Stimulated activated CD4-positive, alpha-beta T cell treated with anti-CD3 and anti-CD28 coated beads, TNF-alpha, amount 100 ng/mL, for 24 hours (primary cell): ENCODE data around the gene RALB.

Experiments used
- DNase-seq, 3 experiments: peaks; one replicate each; pipeline ENCODE4 v3.0.0-alpha.2; 2020; ENCODE audit warnings: low read depth in 3 of 3

RALB gene, protein sequence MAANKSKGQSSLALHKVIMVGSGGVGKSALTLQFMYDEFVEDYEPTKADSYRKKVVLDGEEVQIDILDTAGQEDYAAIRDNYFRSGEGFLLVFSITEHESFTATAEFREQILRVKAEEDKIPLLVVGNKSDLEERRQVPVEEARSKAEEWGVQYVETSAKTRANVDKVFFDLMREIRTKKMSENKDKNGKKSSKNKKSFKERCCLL

DNA sequence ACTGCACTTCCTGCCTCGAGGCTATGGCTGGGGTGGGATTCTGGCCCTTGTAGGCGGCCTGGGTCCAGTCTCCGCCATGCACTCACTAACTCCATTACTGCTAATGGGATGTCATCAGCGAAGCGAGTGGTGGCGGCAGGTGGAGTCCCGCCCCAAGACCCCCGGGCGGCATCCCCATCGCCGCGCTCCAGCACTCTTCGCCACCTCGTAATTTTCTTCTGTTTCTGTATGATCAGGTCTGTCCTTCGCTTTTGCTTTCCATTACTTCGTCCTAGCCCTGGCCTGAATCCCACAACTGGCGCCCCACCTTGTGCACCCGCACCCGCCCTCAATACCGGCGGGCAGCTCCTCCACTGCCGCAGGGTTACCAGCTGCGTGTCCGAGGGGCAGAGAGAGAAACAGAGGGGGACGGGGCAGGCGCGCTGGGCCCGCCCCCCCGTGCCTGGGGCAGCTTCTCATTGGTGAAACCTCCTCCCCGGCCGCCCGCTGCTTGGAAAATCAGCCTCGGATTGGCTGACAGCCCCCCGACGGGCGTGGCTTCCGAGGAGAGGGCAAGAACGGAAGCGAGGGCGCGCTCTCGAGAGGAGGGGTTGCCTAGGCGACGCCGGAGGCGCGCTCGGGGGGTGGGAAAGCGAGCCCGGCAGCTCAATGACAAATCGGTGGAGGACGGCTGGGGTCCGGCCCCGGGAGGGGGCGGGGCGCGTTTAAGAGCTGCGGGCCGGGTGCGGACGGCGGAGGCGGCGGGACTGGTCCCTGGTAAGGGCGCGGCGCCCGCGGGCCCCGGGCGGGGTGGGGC is at the start of gene RALB:
Gene RALB, plus strand, starts transcription at position 628 of the 796 bp plus-strand sequence. CDS start 25,813 bp downstream, outside the sequence.
- peak; percentile 96 to 99 (median 98) for DNase-seq

- no peak for DNase-seq
These were observed 49.2 kb upstream of the RALB start for GRCh38 chr2:120203251-120204021.

GRCh38 chr2:120204022-120204405 is 48.6 kb upstream of the RALB start:
- DNase-seq, result no peak

- no peak for DNase-seq
These were observed 48.2 kb upstream of the RALB start for GRCh38 chr2:120204417-120204816.

DNA sequence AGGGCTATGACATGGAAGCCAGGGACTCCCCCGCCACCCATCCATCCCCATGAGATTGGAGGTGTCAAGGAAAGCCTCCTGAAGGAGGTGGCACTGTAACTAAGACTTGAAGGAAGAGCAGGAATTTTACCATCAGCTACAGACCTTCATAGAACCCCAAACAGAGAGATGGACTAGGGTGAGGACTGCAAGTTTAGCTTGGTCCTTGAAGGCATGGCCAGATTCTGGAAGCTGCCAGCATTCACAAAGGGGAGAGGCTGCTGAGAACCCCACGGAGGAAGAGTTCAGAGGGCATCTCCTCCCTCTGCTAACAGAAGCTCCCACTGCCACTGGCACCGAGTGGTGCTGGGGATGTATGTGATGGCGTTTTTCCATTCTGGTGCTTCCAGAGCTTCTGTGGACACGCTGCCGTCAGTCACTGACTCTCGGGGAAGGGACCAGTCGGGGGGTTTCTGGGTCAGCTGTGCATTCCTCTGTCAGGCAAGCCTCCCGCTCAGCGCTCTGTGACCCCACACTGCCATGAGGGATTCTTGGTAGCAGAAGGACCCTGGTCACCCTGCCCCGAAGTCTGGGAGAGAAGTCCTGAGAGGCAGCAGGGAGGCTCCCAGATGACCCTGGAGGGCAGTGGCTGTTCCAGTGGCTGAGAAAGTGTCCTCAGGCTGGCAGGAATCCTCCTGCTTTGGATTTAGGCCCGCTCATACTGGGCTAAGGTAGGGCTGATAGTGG is 47.5 kb upstream of the RALB start:
- no peak for DNase-seq

- peak in 1 of 3 experiments; percentile 42 for DNase-seq
These were observed 46.5 kb upstream of the RALB start for GRCh38 chr2:120206022-120206581.

DNA sequence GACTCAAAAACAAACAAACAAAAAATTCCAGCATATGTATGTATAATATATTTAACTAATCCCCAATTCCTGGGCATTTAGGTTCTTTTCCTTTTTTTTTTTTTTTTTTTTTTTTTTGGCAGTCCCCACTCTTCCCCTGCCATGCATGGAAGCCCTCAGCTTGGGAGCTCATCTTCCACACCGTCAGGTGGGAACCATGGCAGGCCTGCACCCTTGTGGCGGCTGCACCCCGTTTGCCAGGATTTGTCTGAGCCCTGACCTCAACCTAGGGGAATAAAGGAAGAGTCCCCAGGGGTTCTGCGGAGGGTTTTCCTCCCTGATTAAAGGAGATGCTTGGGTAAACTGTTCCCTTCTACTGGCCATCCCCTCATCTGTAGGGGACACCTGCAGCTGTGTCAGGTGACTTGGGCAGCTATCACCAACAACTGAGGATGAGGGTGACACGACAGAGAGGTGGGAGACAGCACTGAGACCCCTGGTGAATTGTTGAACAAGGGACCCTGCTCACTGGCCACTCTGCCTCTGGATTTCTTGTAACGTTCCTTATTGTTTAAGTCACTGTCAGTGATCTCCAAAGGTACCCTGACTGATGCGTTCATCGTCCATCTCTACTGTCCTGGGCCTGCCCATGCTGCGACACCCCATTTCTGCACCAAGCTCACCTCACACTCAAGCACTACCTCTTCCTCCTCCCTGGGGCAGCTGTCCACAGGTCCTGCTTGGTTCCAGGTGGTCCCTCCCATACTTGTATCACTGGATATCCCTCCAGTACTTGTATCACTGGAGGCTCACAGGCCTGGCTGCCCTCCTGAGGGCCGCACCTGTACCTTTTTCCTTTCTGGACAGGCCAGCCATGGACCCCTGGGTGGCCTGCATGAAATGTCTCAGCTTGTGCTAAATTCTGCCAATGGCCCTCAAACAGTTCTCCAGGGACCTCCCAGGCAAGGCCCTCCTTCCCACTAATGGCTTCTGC is 44.0 kb upstream of the RALB start:
- no peak for DNase-seq

- DNase-seq, result no peak
These were observed 43.0 kb upstream of the RALB start for GRCh38 chr2:120209427-120210269.

DNA sequence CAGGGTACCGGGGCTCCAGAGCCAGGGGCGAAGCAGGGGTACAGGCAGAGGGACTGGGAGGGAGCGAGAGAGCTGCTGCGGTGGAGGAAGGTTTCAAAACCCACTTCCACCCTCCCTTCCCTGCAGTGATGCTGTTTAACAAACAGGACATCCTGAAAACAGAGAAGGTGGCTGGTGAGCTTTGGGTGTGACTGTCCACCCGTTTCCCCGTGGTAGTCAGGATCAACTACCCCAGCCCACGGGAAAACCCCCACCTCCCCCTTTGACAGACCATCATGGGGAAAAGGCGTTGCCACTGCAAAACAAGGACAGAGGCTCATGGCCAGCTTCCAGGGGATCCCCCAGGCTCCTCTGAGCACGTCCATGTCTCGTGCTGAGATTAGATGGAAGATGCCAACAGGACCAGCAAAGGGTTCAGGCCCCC is 42.4 kb upstream of the RALB start:
- DNase-seq, result no peak

DNA sequence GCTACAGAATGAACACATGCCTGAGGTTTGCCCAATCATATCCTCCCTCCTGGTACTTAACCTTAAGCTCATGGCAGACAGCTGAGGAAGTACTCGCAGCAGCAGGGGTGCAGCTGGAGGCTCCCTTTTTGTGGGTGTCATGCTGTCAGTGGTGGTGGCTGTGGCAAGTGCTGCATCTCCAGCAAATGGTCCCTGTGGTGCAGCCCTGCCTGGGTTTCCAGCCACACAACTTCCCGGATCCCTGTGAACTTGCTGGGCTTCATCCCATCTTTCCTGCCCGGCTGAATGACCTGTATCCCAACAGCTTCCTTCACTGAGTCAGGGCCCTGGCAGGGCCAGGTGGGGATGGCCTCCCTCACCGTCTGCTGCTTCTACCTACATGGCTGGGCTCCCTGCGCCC is 34.5 kb upstream of the RALB start:
- no peak for DNase-seq

GRCh38 chr2:120219291-120219690 is 33.4 kb upstream of the RALB start:
- no peak for DNase-seq

DNA sequence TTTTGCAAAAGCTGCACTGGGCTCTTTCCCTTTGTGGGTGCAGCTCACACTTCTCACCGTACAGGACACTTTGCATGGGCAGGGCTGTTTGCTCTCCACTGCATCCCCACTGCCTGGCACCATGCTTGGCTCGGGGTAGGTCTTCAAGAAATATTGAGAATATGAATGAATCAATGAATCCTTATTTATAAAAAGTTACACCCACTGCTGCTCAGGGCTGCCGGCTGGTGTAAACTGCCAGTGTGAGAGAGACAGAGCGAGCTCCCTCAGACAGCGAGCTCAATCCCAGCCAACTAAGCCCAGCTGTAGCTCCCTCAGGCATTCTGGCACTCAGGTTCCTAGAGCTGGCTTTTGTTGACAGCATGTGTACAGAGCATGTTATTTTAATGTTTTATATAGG is 32.9 kb upstream of the RALB start:
- DNase-seq, result no peak

DNA sequence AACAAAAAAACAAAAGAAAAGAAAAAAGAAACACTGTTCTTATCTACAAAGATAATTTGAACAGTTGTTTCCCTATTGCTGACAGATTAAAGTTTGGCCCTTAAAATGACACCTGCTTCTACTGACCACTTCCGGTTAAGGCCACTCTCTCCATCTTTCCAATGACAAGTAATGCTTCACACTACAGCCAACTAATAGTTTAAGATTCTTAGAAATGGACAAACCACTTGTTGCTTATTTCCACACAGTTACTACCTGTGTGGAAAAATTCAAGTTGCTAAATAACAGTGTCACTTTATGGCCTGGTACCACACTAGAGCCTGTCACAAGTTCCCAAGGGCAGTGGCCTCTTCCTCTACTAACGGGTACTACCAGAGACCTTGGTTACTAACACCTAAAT is 31.9 kb upstream of the RALB start:
- DNase-seq, result no peak

- no peak for DNase-seq
These were observed 31.0 kb upstream of the RALB start for GRCh38 chr2:120221616-120222015.

GRCh38 chr2:120222186-120223033 is 30.2 kb upstream of the RALB start:
- no peak for DNase-seq

DNA sequence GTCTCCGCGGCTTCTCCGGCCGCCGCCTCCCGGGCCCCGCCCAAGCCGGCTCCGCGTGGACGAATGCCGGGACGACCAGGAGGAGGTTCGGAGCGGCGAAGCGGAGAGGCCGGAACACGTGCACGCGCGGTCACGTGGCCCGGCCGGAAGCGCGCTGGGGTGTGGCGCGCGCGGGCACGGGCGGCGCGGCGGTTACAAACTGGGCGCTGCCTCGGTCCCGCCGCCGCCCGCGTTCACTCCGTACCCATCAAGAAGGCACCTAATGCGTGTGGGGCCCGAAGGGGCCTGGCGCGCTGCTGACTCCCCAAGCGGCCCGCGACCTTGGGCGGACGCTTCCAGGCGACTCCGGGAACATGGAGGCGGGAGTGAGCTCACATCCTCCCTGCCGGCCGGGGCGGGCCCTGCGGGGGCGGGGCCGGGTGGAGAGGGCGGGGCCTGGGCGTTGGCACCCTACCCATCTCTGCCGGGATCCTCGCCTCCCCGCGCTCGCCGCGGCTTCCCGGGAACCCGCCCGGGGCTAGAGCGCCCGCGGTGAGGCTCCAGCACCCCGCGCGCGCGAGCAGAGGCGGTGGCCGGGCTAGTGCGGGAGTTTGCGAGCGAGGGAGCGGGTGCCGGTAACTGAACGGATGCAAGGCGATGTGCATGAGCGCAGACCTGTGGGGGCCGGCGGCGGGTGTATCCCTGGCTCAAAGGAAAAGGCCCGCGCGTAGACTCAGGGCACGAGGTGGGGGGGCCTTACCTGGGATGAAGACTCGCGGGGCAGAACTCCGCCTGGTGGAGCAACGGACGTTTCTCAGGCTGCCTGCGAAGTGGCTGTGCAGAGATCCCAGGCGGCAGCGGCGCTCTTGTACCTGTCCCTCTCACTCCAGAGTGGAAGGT is 29.4 kb upstream of the RALB start, which contains the start of gene TMEM185B:
Gene TMEM185B, minus strand, starts transcription at position 367 of the 879 bp plus-strand sequence. CDS start 424 bp downstream, outside the sequence.
- peak; percentile 75 to 91 (median 89) for DNase-seq

- no peak for DNase-seq
These were observed 28.4 kb upstream of the RALB start for GRCh38 chr2:120224256-120224655.
